HepG2 (cell line): ENCODE results near the gene TSPAN18.

Source experiments
- CTCF ChIP-seq: sonication (generic); formaldehyde crosslinking; IDR thresholded peaks from 2 replicates; pipeline ENCODE4 v1.5.0; 2020; ENCODE audit warnings: mild to moderate bottlenecking, missing genetic modification reagents, moderate library complexity
- KLF12 ChIP-seq: sonication (generic); formaldehyde crosslinking; IDR thresholded peaks from 2 replicates; pipeline ENCODE4 v1.4.0; 2020; ENCODE audit warnings: missing genetic modification reagents, borderline replicate concordance
- TMF1 ChIP-seq: sonication (generic); formaldehyde crosslinking; IDR thresholded peaks from 2 replicates; pipeline ENCODE4 v1.8.1; 2022; ENCODE audit warnings: low read depth, missing genetic modification reagents

GRCh38 chr11:44716256-44716655, 10.5 kb upstream of the TSPAN18 start:
- TF ChIP-seq KLF12 (CRISPR knock-in tag) (no peak), CTCF (CRISPR knock-in tag) (no peak), TMF1 (no peak)
